Upper lobe of right lung (tissue), 1 donor: ENCODE data around the gene FBLN1. TPM values are rescaled to one million over a fixed set of nuclear protein-coding genes. Genes with fewer than 3 reads are reported as not detected.

Source experiments
- total RNA-seq: library from RNA; stranded (reverse); fragmentation: NEBNext Ultra II Directional; extraction: Animal tissue kit (Norgen Biotek cat#: 25700); gene quantifications from one replicate; pipeline ENCODE4 v1.2.1, GENCODE V29; 2021
- donor health status: DM: no; HTN: yes; CAD: no; lungs with severe emphysema.

FBLN1 gene
- total RNA-seq, 1 donor from 2014 or later: 272 TPM

Other genes starting within 250 kb of the FBLN1 start
- gene UPK3A, start 217.9 kb upstream of the FBLN1 start, total RNA-seq: not detected
- 20.6 TPM for gene FAM118A, start 192.9 kb upstream of the FBLN1 start, total RNA-seq
- gene SMC1B, start 89.3 kb upstream of the FBLN1 start, total RNA-seq: not detected
- gene RIBC2, start 89.2 kb upstream of the FBLN1 start, total RNA-seq: not detected
- 125 TPM for gene ATXN10, start 169.0 kb downstream of the FBLN1 start, total RNA-seq